GM21576 (cell line): ENCODE measurements around the gene ADGRG6.
"Not testable (repeated sequence)": the region's sequence is repeated elsewhere in the genome, so short reads cannot be mapped to it uniquely, and the experiment has no call there.

Experiments used
- ATAC-seq: cut with Tn5 transposase; IDR thresholded peaks from one replicate; pipeline ENCODE4 v1.9.1; 2021; ENCODE audit warnings: mild to moderate bottlenecking, moderate library complexity; ENCODE audit not compliant: unreplicated experiment

Gene ADGRG6

GRCh38 chr6:142404751-142405150 lies 102.9 kb downstream of the ADGRG6 start:
- ATAC-seq = no peak

- ATAC-seq = no peak
Observed at GRCh38 chr6:142406131-142406530, 104.3 kb downstream of the ADGRG6 start.

GRCh38 chr6:142407685-142408273 lies 106.0 kb downstream of the ADGRG6 start:
- ATAC-seq = no peak

DNA sequence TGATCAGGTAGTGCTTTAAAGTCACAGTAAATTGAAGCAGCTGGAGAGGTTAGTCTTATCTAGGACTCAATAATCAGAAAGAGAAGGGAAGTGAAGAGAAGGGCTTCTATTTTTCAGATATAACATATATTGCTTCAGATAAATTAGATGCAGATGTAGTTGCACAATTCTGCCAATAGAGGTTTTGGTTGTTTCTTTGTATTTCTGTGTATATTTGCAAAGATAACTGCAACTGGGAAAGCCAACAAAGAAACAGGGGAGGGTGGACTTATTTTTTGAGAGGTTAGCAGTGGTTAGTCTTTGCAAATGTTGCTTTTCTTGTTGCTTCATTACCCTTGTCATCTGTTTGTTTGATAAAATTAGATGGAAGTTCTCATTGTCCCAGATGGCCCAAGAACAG lies 106.6 kb downstream of the ADGRG6 start:
- no peak for ATAC-seq

DNA sequence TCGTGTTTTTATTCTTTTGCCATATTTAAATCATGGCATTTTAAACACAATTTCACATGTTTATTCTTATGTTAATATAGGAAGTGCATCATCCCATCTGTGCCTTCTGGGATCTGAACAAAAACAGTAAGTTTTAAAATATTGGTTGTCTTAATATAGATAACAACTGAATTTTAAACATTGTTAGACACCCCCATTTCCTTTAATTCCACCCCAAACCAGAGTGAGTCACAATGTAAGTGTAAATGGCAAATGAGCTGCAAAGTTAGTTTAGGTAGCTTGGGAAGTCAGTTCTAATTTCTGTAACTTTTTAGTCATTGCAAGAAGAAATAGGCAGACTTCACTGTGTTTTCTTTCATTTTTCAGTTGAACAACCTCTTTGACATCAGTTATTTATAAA lies 108.0 kb downstream of the ADGRG6 start:
- ATAC-seq = no peak

DNA sequence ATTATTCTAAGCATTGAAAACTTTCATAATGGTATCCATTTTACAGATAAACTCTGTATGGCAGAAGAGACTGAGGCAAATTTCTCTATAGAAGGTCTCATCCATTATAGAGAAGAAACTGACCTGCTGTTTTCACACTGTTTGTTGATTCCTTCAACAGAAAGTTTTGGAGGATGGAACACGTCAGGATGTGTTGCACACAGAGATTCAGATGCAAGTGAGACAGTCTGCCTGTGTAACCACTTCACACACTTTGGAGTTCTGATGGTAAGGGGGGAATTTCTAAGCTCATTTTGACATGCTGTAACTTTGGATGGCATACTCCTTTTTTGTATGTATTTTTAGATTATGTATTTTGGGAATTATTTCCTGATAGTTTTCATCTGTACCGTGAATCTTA lies 109.3 kb downstream of the ADGRG6 start:
- ATAC-seq = no peak

GRCh38 chr6:142412241-142412640 lies 110.4 kb downstream of the ADGRG6 start:
- ATAC-seq = no peak

DNA sequence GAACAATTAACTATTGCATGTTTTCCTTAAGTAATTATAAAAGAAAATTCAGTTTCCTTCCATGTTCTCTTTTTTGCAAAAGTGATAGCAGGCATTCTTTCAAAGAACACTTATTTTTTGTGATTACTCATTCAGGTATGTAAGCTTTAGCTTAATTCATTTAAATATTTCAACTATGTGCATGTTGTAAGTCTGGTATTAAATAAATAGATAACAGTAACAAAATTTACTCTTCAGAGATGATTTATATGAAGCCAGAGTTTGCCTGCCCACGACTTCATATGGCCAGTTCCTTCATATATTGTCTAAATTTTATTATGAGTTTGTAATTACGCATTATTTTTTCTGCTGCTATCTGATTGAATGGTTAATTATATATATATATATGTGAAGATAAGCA lies 110.9 kb downstream of the ADGRG6 start:
- ATAC-seq = no peak

GRCh38 chr6:142413111-142413510 lies 111.3 kb downstream of the ADGRG6 start:
- ATAC-seq = no peak

DNA sequence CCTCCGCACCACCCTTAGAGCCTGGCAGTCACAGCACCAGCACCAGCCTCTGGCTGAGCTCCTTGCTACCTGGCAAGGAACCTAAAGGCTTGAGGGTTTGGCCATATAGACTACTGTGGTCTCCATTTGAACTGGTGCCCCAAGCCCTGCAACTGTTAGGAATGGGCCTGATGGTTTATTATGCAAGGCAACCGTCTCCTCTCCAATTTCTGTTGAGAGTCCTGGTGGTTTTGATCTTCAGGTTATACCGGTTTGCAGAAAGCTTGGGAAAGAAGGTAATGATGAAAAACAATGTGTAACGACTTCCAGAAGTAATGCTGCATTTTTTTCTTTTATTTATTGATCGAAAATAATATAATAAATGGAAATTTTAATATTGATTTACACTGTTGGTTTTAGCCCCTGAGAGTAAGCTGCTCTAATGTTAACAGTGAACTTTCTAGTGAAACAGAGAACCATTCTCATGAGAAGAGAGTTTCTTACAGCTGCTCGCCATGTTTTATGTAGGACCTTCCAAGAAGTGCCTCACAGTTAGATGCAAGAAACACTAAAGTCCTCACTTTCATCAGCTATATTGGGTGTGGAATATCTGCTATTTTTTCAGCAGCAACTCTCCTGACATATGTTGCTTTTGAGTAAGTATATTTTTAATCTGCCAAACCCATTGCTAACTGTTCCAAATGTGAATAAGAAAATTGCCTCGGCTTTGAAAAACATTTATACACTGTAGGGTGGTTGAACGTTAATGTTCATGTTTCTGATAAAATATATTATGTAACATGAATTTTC lies 112.8 kb downstream of the ADGRG6 start:
- no peak for ATAC-seq

DNA sequence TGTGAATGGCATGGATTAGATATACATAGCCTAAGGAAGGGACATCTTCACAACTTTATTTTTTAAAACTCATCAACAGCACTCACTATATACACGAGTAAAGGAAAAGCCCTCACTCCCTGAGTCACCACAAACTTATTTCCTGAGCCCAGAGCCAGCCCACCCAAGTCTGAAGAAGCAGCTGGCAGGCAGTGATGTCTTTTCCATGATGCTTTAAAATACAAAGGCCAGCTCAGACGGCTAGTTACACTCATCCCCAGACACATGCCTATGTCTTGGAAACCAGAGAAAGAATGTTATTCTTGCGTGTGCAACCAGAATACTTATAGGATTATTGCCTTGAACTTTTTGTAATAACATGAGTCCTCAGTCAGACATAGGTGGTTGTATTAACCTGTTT lies 114.4 kb downstream of the ADGRG6 start:
- ATAC-seq = no peak

DNA sequence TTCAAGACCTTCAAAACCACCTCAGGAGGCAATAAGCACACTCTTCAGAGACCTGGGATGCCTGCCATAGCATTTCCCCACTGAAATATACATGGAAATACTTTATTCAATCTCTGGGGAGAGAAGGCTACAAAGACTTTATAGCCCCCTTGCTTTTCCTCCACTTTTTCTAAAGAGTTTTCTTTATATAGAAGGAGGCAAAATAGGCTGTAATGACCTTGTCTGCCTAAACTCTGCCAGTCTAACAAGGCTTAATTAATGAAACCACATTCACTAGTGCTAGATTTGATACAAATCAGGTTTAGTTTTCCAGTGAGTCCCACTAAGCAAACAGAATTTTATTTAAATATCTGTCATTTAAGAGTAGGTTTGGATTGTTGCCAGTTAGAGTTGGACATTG lies 114.9 kb downstream of the ADGRG6 start:
- ATAC-seq = no peak

GRCh38 chr6:142417331-142417750 lies 115.5 kb downstream of the ADGRG6 start:
- no peak for ATAC-seq

DNA sequence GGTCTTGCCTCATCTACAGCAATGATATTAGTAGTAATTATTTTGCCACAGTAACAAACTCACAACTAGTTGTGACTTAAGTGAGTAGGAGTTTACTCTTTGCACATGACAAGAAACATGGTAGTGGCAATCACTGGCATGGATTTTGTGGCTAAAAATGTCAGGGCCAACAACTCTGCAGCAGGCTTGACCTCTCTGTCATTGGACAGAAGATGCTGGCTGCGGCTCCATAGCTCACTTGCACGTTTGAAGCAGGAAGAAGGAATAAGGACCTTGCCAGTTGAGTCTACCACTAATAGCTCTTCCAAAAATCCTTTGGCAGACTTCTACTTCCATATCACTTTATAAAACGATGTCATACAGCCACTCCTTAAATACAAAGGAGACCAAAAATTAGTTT lies 117.3 kb downstream of the ADGRG6 start:
- ATAC-seq = no peak

DNA sequence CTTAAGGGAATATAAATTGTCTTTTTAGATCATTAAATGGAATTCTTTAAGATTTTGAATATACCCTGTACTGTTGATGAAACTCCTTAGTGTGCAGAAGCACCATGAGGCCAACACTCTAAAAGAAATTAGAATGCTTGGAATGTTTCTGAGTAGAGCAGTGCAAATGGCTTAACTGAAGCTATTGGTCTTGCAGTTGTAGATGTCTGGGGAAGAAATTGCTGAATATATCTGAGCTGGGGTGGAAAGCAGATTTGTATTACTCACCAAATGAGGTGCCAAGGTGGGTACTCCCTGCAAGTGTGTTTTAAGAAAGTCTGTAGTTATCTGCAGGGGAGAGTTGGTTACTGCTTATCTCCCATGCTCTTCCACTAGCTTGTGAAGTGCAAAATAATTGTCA lies 119.0 kb downstream of the ADGRG6 start:
- no peak for ATAC-seq

- ATAC-seq = no peak
Observed at GRCh38 chr6:142421285-142422117, 119.7 kb downstream of the ADGRG6 start.

DNA sequence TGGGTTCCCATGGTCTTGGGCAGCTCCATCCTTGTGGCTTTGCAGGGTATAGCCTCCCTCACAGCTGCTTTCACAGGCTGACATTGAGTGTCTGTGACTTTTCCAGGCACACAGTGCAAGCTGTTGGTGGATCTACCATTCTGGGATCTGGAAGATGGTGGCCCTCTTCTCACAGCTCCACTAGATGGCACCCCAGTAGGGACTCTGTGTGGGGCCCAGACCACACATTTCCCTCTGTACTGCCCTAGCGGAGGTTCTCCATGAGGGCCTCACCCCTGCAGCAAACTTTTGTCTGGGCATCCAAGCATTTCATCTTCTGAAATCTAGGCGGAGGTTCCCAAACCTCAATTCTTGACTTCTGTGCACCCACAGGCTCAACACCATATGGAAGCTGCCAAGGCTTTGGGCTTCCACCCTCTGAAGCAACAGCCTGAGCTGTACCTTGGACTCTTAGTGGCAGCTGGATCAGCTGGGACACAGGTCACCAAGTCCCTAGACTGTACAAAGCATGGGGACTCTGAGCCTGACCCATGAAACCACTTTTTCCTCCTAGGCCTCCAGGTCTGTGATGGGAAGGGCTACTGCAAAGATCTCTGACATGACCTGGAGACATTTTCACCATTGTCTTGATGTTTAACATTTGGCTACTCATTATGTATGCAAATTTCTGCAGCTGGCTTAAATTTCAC lies 124.8 kb downstream of the ADGRG6 start:
- ATAC-seq = not testable (repeated sequence)

DNA sequence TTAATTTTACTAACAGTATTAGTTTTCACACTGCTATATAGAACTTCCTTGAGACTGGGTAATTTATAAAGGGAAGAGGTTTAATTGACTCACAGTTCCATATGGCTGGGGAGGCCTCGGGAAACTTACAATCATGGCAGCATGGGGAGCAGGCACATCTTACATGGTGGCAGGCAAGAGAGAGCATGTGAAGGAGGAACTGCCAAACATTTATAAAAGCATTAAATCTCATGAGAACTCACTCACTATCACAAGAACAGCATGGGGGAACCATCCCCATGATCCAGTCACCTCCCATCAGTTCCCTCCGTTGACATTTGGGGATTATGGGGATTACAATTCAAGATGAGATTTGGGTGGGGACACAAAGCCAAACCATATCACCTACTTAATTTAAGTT lies 126.7 kb downstream of the ADGRG6 start:
- ATAC-seq = not testable (repeated sequence)

GRCh38 chr6:142429195-142429594 lies 127.4 kb downstream of the ADGRG6 start:
- no peak for ATAC-seq

DNA sequence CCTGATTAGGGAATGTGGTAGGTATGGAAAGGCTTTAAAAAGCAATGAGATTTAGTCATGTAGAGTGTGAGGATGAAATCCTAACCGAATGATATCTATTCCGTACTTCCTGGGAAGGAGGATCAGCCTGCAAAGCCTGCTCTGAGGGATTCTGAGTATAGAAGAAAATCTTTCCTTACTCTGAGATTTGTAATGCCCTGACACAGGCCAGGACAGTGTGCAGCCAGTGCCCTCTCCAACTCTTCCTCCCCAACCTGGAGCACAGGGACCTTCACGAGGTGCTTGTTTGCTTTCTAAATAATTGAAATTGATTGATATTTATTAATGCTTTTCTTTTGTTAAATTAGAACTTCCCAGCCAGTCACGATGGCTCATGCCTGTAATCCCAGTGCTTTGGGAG lies 131.6 kb downstream of the ADGRG6 start:
- ATAC-seq = no peak

- ATAC-seq = no peak
Observed at GRCh38 chr6:142438898-142439297, 137.1 kb downstream of the ADGRG6 start.
